HG02973 (cell line): ENCODE measurements around the gene HAUS6.
"Not testable (repeated sequence)": the region's sequence is repeated elsewhere in the genome, so short reads cannot be mapped to it uniquely, and the experiment has no call there.

Experiments
- ATAC-seq: cut with Tn5 transposase; IDR thresholded peaks from one replicate; pipeline ENCODE4 v1.9.1; 2021; ENCODE audit warnings: moderate library complexity; ENCODE audit not compliant: unreplicated experiment

The HAUS6 gene, protein sequence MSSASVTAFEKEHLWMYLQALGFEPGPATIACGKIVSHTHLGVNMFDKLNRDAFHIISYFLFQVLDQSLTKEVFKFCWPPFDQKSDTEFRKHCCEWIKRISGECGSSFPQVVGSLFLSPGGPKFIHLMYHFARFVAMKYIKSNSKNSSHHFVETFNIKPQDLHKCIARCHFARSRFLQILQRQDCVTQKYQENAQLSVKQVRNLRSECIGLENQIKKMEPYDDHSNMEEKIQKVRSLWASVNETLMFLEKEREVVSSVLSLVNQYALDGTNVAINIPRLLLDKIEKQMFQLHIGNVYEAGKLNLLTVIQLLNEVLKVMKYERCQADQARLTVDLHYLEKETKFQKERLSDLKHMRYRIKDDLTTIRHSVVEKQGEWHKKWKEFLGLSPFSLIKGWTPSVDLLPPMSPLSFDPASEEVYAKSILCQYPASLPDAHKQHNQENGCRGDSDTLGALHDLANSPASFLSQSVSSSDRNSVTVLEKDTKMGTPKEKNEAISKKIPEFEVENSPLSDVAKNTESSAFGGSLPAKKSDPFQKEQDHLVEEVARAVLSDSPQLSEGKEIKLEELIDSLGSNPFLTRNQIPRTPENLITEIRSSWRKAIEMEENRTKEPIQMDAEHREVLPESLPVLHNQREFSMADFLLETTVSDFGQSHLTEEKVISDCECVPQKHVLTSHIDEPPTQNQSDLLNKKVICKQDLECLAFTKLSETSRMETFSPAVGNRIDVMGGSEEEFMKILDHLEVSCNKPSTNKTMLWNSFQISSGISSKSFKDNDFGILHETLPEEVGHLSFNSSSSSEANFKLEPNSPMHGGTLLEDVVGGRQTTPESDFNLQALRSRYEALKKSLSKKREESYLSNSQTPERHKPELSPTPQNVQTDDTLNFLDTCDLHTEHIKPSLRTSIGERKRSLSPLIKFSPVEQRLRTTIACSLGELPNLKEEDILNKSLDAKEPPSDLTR

DNA sequence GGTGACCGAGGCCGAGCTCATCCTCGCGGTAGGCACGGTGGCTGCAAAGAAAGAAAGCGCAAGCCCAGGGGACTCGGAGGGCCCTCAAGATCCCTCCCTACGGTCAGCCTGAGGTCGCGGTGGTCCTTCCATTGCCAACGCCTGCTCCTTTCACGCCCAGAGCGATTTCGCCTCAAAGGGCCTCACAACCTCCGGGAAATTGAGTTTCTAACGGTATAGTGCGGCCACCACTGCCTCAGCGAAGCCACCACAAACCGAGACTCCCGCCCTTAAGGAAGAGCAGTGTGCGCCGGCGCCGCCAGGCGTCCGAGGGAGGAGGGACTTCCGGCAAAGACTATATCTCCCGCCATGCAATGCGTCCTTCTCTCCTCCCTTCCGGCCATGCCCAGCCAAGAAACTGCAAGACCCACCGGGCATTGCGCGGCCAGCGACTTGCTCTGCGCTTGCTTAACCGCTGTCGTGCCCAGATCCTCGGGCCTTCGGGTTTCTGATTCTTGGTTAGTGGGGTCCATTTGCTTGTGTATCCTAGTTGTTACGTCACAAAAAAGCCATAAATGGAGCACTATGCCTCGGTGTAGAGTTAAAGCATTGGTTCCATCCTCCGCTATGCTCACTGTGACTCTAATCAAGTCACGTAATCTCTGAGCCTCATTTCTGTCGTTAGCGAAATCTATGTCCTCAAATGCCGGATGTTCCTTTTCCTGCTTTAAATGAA, at the start of gene HAUS6:
TSS of gene HAUS6 (minus strand) at position 274 of the 715 bp plus-strand sequence. CDS start at position 21, 253 bp downstream.
- peak; percentile 98 for ATAC-seq

GRCh38 chr9:19152160-19152498, 49.4 kb upstream of the HAUS6 start:
- not testable (repeated sequence) for ATAC-seq

- no peak for ATAC-seq
Observed at GRCh38 chr9:19151425-19152159, 48.9 kb upstream of the HAUS6 start.

- ATAC-seq, result no peak
Observed at GRCh38 chr9:19149230-19149629, 46.5 kb upstream of the HAUS6 start.

- ATAC-seq, result no peak
Observed at GRCh38 chr9:19148187-19148586, 45.5 kb upstream of the HAUS6 start.

- ATAC-seq, result no peak
Observed at GRCh38 chr9:19146441-19147024, 43.8 kb upstream of the HAUS6 start.

GRCh38 chr9:19145881-19146280, 43.2 kb upstream of the HAUS6 start:
- no peak for ATAC-seq

DNA sequence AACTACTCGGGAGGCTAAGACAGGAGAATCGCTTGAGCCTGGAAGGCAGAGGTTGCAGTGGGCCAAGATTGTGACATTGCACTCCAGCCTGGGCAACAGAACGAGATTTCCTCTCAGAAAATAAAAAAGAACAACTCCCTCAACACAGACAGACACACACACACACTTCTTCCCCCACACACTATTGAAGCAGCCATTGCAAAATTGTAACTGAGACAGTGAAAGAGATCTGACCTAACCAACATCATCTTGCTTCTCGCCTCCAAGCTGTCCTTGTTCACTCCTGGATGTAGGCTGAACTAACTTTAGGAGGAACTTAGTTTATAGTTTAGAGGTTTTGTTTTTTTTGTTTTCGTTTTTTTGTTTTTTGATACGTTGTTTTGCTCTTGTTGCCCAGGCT, 37.6 kb upstream of the HAUS6 start:
- no peak for ATAC-seq

DNA sequence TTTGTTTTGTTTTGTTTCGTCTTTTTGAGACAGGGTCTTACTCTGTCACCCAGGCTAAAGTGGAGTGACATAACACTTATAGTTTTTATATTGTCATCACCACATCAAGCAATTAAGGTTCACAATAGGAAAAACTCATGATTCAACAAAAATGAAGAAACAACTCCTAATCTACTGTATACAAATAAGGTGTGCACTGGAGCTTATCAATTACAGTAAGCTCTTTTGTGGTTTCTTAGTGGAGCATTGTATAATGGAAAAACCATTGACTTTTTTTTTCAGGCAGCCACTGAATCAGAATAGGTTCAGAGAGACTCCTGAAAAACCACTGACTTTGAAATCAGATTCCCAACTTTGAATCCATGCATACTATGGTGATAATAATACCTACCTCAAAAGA, 35.4 kb upstream of the HAUS6 start:
- no peak for ATAC-seq

DNA sequence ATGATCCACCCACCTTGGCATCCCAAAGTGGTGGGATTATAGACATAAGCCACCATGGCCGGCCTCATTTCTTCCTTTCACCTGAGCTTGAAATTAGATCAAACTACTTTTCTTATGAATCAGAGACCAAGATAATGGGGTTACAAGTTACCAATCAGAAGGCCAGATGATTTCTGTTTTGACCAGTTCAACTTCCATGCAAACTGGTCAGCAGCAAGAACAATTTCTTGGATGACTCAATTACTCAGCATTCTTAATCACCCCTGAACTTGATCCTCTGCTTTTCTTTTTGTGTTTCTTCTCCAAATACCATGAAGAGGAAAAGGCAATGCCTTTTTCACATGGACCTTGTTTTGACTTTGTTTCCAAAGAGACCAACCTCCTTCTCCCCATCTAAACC, 34.6 kb upstream of the HAUS6 start:
- no peak for ATAC-seq

GRCh38 chr9:19136129-19136528, 33.4 kb upstream of the HAUS6 start:
- no peak for ATAC-seq

DNA sequence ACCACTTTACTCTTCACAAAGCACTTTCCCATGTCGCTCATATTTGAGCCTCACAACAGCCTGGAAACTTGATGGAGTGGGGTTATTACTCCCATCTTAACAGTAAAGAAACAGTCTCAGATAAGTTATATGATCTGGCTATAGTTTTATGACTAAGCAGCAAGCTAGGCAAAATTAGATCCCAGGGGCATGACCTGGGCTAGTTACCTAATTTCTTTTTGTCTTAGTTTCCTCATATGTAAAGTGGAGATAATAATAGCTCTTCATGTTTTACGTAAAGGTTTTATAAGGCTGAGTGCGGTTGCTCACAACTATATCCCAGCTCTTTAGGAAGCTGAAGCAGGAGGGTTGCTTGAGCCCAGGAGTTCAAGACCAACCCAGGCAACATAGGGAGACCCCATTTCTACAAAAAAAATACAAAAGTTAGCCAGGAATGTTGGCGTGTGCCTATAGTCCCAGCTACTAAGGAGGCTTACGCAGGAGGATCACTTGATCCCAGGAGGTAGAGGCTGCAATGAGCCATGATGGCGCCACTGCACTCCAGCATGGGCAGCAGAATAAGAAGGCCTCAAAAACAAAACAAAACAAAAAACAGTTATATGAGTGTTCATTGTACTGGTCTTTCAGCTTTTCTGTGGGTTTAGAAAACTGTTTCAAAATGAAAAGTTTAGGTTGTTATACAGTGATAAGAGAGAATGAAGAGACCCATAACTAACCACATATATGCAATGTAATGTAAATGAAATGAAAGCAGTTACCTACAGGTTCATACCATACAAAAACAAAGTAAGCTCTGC, 31.0 kb upstream of the HAUS6 start:
- ATAC-seq, result no peak

GRCh38 chr9:19130436-19130835, 27.7 kb upstream of the HAUS6 start:
- no peak for ATAC-seq

DNA sequence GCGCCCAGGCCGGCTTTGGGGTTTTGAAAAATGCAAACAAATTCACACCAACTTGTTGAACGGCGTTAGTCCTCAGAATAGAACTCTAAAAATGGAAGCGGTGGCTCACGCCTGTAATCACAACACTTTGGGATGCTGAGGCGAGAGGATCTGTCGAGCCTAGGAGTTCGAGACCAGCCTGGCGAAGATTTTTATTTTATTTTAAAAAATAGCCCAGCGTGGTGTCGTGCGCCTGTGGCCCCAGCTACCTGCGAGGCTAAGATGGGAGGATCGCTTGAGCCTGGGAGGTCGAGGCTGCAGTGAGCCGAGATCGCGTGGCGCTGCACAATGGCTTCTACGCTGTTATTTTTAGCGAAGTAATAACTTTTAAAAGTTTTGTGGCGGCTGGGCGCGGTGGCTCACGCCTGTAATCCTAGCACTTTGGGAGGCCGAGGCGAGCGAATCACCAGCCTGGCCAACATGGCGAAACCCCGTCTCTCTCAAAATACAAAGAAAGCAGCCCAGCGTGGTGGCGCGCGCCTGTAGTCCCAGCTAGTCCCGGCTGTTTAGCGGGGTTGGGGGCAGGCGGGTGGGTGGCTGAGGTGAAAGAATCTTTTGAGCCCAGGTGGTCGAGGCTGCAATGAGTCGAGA, 25.3 kb upstream of the HAUS6 start:
- peak; percentile 14 for ATAC-seq

DNA sequence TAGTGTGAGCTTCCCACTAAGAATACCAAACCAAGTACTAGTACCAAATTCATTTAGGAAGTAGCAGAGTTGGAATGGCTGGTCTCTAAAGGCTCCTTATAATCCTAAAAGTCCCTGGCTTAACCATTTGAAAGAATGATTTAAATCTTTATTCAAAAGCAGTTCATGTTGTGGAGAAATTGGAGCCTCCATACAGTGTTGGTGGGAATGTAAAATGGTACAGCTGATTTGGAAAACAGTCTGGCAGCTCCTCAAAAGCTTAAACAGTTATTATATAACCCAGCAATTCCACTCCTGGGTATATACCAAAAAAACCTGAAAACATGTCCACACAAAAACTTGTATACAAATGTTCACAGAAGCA, 21.7 kb upstream of the HAUS6 start:
- no peak for ATAC-seq

GRCh38 chr9:19122490-19123042, 19.9 kb upstream of the HAUS6 start:
- no peak for ATAC-seq

DNA sequence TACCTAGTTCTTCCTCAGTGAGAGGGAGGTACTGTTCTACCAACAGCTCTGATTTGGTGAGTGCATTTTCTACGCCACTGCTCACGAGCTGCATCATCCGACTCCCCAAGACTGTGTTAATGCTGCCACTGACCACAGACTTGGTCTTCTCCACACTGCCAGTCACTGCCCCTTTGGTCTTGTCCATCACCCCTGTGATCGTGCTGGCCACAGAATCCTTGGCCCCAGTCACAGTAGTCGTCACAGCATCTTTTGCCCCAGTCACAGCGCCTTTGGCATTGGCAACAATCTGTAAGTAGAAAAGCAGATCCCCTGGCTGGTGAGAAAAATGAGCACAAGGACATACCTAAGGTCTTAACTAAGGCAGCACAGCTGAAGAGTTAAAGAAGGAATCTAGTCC, 18.2 kb upstream of the HAUS6 start:
- ATAC-seq, result no peak

DNA sequence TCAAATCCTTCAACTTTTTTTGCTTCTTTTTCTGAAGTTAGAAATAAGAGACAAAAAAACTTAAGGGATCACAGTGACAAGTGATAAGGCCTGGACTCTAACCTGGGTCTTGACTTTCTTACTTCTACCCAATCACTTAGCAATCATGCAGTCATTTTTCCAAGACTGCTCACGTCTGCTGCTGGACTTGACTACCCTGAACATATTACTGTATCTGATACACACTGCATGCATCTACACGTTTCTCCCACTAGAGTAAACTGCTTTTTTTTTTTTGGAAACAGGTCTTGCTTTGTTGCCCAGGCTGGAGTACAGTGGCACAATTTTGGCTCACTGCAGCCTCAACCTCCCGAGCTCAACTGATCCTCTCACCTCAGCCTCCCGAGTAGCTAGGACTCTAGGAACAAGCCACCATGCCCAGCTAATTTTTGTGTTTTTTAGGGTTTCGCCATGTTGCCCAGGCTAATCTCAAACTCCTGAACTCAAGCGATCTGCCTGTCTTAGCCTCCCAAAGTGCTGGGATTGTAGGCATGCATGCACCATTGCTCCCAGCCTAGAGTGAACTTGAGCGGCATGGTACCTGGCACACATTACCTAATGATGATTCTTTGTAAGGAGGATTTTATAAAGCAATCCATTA, 17.2 kb upstream of the HAUS6 start:
- ATAC-seq, result no peak
